ENCODE measurements around the gene HTR7. TPM values are rescaled to one million over a fixed set of nuclear protein-coding genes. Genes with fewer than 3 reads are reported as not detected.
"Not testable (repeated sequence)": the region's sequence is repeated elsewhere in the genome, so short reads cannot be mapped to it uniquely, and the experiment has no call there.

Gene HTR7
- total RNA-seq, 2 donors from 2014 or later = not detected

GRCh38 chr10:90818736-90819135 lies 39.1 kb downstream of the HTR7 start:
- TF ChIP-seq POLR2A (IDR thresholded peaks at IDR 0.05) (no peak), CTCF (IDR thresholded peaks at IDR 0.05) (no peak)
- no peak for DNase-seq

GRCh38 chr10:90817128-90817889 lies 40.5 kb downstream of the HTR7 start:
- no peak for ATAC-seq
- no peaks in the 10 kb centered on the region for H3K27me3 ChIP-seq
- intact Hi-C loops (cut with DNase I) = no loop called here
- H3K4me3 ChIP-seq = no peak overlapping the region
- peaks cover 0 to 2% (median 0%) of the 10 kb centered on the region in 3 donors for H3K9me3 ChIP-seq
- H3K36me3 ChIP-seq (replicated peaks in 1 of 2; ENCODE audit: insufficient read depth in 1 of 2, low read depth in 2 of 2) = no peaks in the 10 kb centered on the region
- H3K4me1 ChIP-seq = no peaks in the 10 kb centered on the region
- WGBS, 2 donors = 56 to 59% methylated on average over 2 of the region's 2 CpGs
- TF ChIP-seq POLR2A (IDR thresholded peaks at IDR 0.05) (no peak), CTCF (IDR thresholded peaks at IDR 0.05) (no peak)
- H3K27ac ChIP-seq = no peak overlapping the region
- no peak for DNase-seq

More at GRCh38 chr10:90818736-90819135, 39.1 kb downstream of the HTR7 start:
- peaks cover 0 to 8% (median 0%) of the 10 kb centered on the region in 3 donors for H3K9me3 ChIP-seq
- WGBS, 2 donors = 22 to 30% methylated on average over 1 of the region's 1 CpG
- no peaks in the 10 kb centered on the region for H3K4me1 ChIP-seq
- intact Hi-C loops (cut with DNase I) = no loop called here
- no peak overlapping the region for H3K27ac ChIP-seq
- no peak overlapping the region for H3K4me3 ChIP-seq
- H3K36me3 ChIP-seq (replicated peaks in 1 of 2; ENCODE audit: insufficient read depth in 1 of 2, low read depth in 2 of 2) = no peaks in the 10 kb centered on the region
- ATAC-seq = no peak
- H3K27me3 ChIP-seq = no peaks in the 10 kb centered on the region

- 65 to 66% methylated on average over 5 of the region's 5 CpGs for WGBS, 2 donors
- DNase-seq = no peak
Observed at GRCh38 chr10:90816466-90816865, 41.4 kb downstream of the HTR7 start.

GRCh38 chr10:90813594-90814365 lies 44.1 kb downstream of the HTR7 start:
- no peak for ATAC-seq
- no peak overlapping the region for H3K27ac ChIP-seq
- no peaks in the 10 kb centered on the region for H3K36me3 ChIP-seq (replicated peaks in 1 of 2; ENCODE audit: insufficient read depth in 1 of 2, low read depth in 2 of 2)
- TF ChIP-seq POLR2A (IDR thresholded peaks at IDR 0.05) (no peak), CTCF (IDR thresholded peaks at IDR 0.05) (no peak)
- H3K27me3 ChIP-seq = no peaks in the 10 kb centered on the region
- H3K4me1 ChIP-seq = no peaks in the 10 kb centered on the region
- H3K4me3 ChIP-seq = no peak overlapping the region
- no peaks in the 10 kb centered on the region for H3K9me3 ChIP-seq
- 87 to 94% methylated on average over 7 of the region's 7 CpGs for WGBS, 2 donors
- no peak for DNase-seq
- intact Hi-C loops (cut with DNase I) = no loop called here

More at GRCh38 chr10:90816466-90816865, 41.4 kb downstream of the HTR7 start:
- TF ChIP-seq CTCF (IDR thresholded peaks at IDR 0.05) (no peak), POLR2A (IDR thresholded peaks at IDR 0.05) (no peak)
- intact Hi-C loops (cut with DNase I) = no loop called here
- Histone ChIP-seq H3K36me3 (replicated peaks in 1 of 2; ENCODE audit: insufficient read depth in 1 of 2, low read depth in 2 of 2) (no peaks in the 10 kb centered on the region), H3K9me3 (no peaks in the 10 kb centered on the region), H3K27me3 (no peaks in the 10 kb centered on the region), H3K27ac (no peak overlapping the region), H3K4me3 (no peak overlapping the region), H3K4me1 (no peaks in the 10 kb centered on the region)
- ATAC-seq = no peak

- H3K27ac ChIP-seq; intact Hi-C loops (cut with DNase I); H3K27me3 ChIP-seq; H3K4me1 ChIP-seq; H3K9me3 ChIP-seq; ATAC-seq; H3K4me3 ChIP-seq; H3K36me3 ChIP-seq (replicated peaks in 1 of 2; ENCODE audit: insufficient read depth in 1 of 2, low read depth in 2 of 2); DNase-seq: not testable (repeated sequence)
- WGBS, 2 donors = 76 to 78% methylated on average over 4 of the region's 4 CpGs
Observed at GRCh38 chr10:90807106-90807505, 50.7 kb downstream of the HTR7 start.

Data from body of pancreas (tissue), 4 donors.